Gastrocnemius medialis (tissue), 4 donors: Measurements from ENCODE around the gene ZNF492. TPM values are rescaled to one million over a fixed set of nuclear protein-coding genes. Genes with fewer than 3 reads are reported as not detected.
"Not testable (repeated sequence)": the region's sequence is repeated elsewhere in the genome, so short reads cannot be mapped to it uniquely, and the experiment has no call there.

Source experiments
- ATAC-seq, 2 donors: fragments of 150-250 bp; one replicate each; pipeline ENCODE4 v1.9.1; 2016
- DNase-seq, 2 donors: peaks; one replicate each; pipeline ENCODE4 v3.0.0-alpha.2; 2019
- H3K27ac ChIP-seq, 4 donors: fragments of 200-600 bp; sonication (generic); 1 replicate in 1 of 4; 2 replicates in 3 of 4; pipeline ENCODE4 v1.5.1; 2016 to 2018; ENCODE audit warnings: mild to moderate bottlenecking in 2 of 4, moderate library complexity in 1 of 4
- H3K27me3 ChIP-seq, 3 donors: fragments of 200-600 bp; sonication (generic) in 2 of 3; 1 replicate in 1 of 3; 2 replicates in 2 of 3; pipeline versions ENCODE4 v1.5.1 to v1.6.0; 2016 to 2019; ENCODE audit warnings: mild to moderate bottlenecking in 1 of 3, moderate library complexity in 1 of 3
- H3K36me3 ChIP-seq, 2 donors: fragments of 200-600 bp; sonication (generic) in 1 of 2; one replicate each; pipeline ENCODE4 v1.5.1; 2017 to 2018
- H3K4me1 ChIP-seq, 2 donors: fragments of 200-600 bp; sonication (generic) in 1 of 2; one replicate each; pipeline ENCODE4 v1.5.1; 2016 to 2017; ENCODE audit warnings: mild to moderate bottlenecking in 2 of 2
- H3K4me3 ChIP-seq, 4 donors: fragments of 200-600 bp; sonication (generic) in 3 of 4; 1 replicate in 1 of 4; 2 replicates in 3 of 4; pipeline ENCODE4 v1.5.1; 2016 to 2019; ENCODE audit warnings: mild to moderate bottlenecking in 2 of 4
- H3K9me3 ChIP-seq, 3 donors: fragments of 200-600 bp; sonication (generic) in 2 of 3; 1 replicate in 1 of 3; 2 replicates in 2 of 3; pipeline ENCODE4 v1.5.1; 2016 to 2019
- CTCF ChIP-seq, 5 experiments: fragments of 450-650 bp in 3 of 5; fragments of 200-600 bp in 2 of 5; sonication (generic) in 2 of 5; IDR thresholded peaks in 4 of 5; conservative IDR thresholded peaks in 1 of 5; 1 replicate in 4 of 5; 2 replicates in 1 of 5; pipeline ENCODE4 v1.5.1; 2016 to 2019; ENCODE audit warnings: antibody characterized with exemption in 5 of 5, mild to moderate bottlenecking in 3 of 5, moderate library complexity in 3 of 5
- POLR2A ChIP-seq, 2 donors: fragments of 450-650 bp; IDR thresholded peaks; one replicate each; pipeline ENCODE4 v1.6.1; 2017; ENCODE audit warnings: antibody characterized with exemption in 2 of 2, mild to moderate bottlenecking in 2 of 2, moderate library complexity in 2 of 2
- in situ Hi-C, 4 donors: fragments of 200-750 bp; cut with MboI; loops; one replicate each; pipeline versions ENCODE4 v1.15.0 to v1.8.0; 2017; ENCODE audit warnings: low sequenced_read_pairs in 4 of 4
- intact Hi-C: fragments of 100-400 bp; cut with DNase I; formaldehyde crosslinking; loops from one replicate; pipeline ENCODE4 v1.15.1; 2023; ENCODE audit warnings: low total_unique reads
- total RNA-seq, 4 donors: library from RNA; depleted of rRNA; stranded (reverse); fragments of >200 nt; gene quantifications; one replicate each; pipeline versions ENCODE4 v1.1.0 to v1.2.3, GENCODE V29; 2016

The ZNF492 gene
- total RNA-seq, 4 donors from 2014 or later: 0.36 TPM; not detected in 3

GRCh38 chr19:22625266-22626035 lies 8.7 kb upstream of the ZNF492 start:
- H3K9me3 ChIP-seq: no peaks in the 10 kb centered on the region

GRCh38 chr19:22627526-22627925 lies 6.6 kb upstream of the ZNF492 start:
- Histone ChIP-seq H3K27ac (no peak overlapping the region), H3K27me3 (peaks cover 0 to 11% (median 0%) of the 10 kb centered on the region in 3 donors), H3K4me1 (no peaks in the 10 kb centered on the region), H3K4me3 (no peak overlapping the region), H3K9me3 (no peaks in the 10 kb centered on the region), H3K36me3 (no peaks in the 10 kb centered on the region)
- DNase-seq (no peak), ATAC-seq (no peak)
- intact Hi-C loops: no loop called here
- TF ChIP-seq POLR2A (IDR thresholded peaks at IDR 0.05): no peak
- no peak for TF ChIP-seq CTCF (IDR thresholded peaks at IDR 0.05 in 4 of 5, conservative IDR thresholded peaks at IDR 0.05 in 1 of 5)
- in situ Hi-C loops: no loop called here

More at GRCh38 chr19:22625266-22626035, 8.7 kb upstream of the ZNF492 start:
- no peak for TF ChIP-seq CTCF (IDR thresholded peaks at IDR 0.05 in 4 of 5, conservative IDR thresholded peaks at IDR 0.05 in 1 of 5)
- no peak for TF ChIP-seq POLR2A (IDR thresholded peaks at IDR 0.05)
- intact Hi-C loops: no loop called here
- DNase-seq (no peak), ATAC-seq (no peak)
- peaks cover 0 to 16% (median 0%) of the 10 kb centered on the region in 3 donors for H3K27me3 ChIP-seq
- in situ Hi-C loops: no loop called here
- H3K27ac ChIP-seq: no peak overlapping the region
- no peak overlapping the region for H3K4me3 ChIP-seq
- no peaks in the 10 kb centered on the region for H3K36me3 ChIP-seq
- no peaks in the 10 kb centered on the region for H3K4me1 ChIP-seq

GRCh38 chr19:22628401-22628800 lies 5.7 kb upstream of the ZNF492 start:
- DNase-seq (no peak), ATAC-seq (no peak)
- no peak for TF ChIP-seq CTCF (IDR thresholded peaks at IDR 0.05 in 4 of 5, conservative IDR thresholded peaks at IDR 0.05 in 1 of 5)
- TF ChIP-seq POLR2A (IDR thresholded peaks at IDR 0.05): no peak
- H3K36me3 ChIP-seq: no peaks in the 10 kb centered on the region
- in situ Hi-C loops (no loop called here), intact Hi-C loops (no loop called here)
- H3K9me3 ChIP-seq: no peaks in the 10 kb centered on the region
- peaks cover 0 to 4% (median 0%) of the 10 kb centered on the region in 3 donors for H3K27me3 ChIP-seq
- H3K4me1 ChIP-seq: no peaks in the 10 kb centered on the region
- H3K27ac ChIP-seq: no peak overlapping the region
- no peak overlapping the region for H3K4me3 ChIP-seq

- no peak for ATAC-seq
These were observed 315 bp downstream of the ZNF492 start for GRCh38 chr19:22634450-22634827.

GRCh38 chr19:22685493-22685892 lies 51.4 kb downstream of the ZNF492 start:
- DNase-seq, H3K4me3 ChIP-seq, H3K27me3 ChIP-seq, H3K4me1 ChIP-seq, H3K9me3 ChIP-seq, H3K27ac ChIP-seq, in situ Hi-C loops, ATAC-seq, intact Hi-C loops, H3K36me3 ChIP-seq: not testable (repeated sequence)

More at GRCh38 chr19:22634450-22634827, 315 bp downstream of the ZNF492 start:
- intact Hi-C loops (no loop called here), in situ Hi-C loops (no loop called here)
- no peak for DNase-seq
- TF ChIP-seq POLR2A (IDR thresholded peaks at IDR 0.05) (no peak), CTCF (IDR thresholded peaks at IDR 0.05 in 4 of 5, conservative IDR thresholded peaks at IDR 0.05 in 1 of 5) (no peak)
- Histone ChIP-seq H3K36me3 (no peaks in the 10 kb centered on the region), H3K27ac (no peak overlapping the region), H3K9me3 (peaks cover 0 to 7% (median 0%) of the 10 kb centered on the region in 3 donors), H3K4me1 (no peaks in the 10 kb centered on the region), H3K4me3 (peak overlapping the region; percentile 36 to 67 (median 56)), H3K27me3 (no peaks in the 10 kb centered on the region)

- intact Hi-C loops, ATAC-seq: not testable (repeated sequence)
These were observed 68.5 kb downstream of the ZNF492 start for GRCh38 chr19:22702661-22703060.

GRCh38 chr19:22703096-22703495 lies 69.0 kb downstream of the ZNF492 start:
- H3K27ac ChIP-seq, intact Hi-C loops: not testable (repeated sequence)

More at GRCh38 chr19:22702661-22703060, 68.5 kb downstream of the ZNF492 start:
- H3K4me1 ChIP-seq, H3K27ac ChIP-seq, H3K9me3 ChIP-seq, H3K36me3 ChIP-seq, in situ Hi-C loops, H3K4me3 ChIP-seq, DNase-seq, H3K27me3 ChIP-seq: not testable (repeated sequence)

More at GRCh38 chr19:22703096-22703495, 69.0 kb downstream of the ZNF492 start:
- in situ Hi-C loops, DNase-seq, H3K27me3 ChIP-seq, ATAC-seq, H3K4me3 ChIP-seq, H3K4me1 ChIP-seq, H3K9me3 ChIP-seq, H3K36me3 ChIP-seq: not testable (repeated sequence)
